ENCODE results near the gene GOLGA6L26.
"Not testable (repeated sequence)": the region's sequence is repeated elsewhere in the genome, so short reads cannot be mapped to it uniquely, and the experiment has no call there.

Gene GOLGA6L26, protein sequence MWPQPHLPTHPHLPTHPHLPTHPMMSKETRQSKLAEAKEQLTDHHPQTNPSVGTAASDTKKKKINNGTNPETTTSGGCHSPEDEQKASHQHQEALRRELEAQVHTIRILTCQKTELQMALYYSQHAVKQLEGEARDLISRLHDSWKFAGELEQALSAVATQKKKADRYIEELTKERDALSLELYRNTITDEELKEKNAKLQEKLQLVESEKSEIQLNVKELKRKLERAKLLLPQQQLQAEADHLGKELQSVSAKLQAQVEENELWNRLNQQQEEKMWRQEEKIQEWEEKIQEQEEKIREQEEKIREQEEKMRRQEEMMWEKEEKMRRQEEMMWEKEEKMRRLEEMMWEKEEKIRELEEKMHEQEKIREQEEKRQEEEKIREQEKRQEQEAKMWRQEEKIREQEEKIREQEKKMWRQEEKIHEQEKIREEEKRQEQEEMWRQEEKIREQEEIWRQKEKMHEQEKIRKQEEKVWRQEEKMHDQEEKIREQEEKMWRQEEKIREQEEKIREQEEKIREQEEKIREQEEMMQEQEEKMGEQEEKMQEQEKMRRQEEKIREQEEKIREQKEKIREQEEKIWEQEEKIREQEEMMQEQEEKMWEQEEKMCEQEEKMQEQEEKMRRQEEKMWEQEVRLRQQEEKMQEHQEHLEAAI

DNA sequence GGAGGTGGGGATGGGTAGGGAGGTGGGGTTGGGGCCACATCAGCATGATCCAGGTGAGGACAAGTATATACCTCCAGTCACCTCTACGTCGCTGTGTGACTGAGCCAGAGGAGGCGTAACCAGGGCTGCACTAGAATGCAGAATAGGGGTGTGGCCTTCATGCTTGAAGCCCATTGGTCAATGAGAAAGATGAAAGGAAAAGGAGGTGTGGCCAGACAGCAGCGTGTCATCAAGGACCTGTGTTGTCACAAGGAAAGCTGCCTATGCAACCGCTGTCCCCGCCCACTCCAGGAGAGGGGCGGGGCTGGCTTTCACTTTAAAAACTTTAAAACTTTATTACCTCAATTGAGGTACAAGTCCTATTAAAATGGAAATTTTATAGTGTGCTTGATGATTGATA is at the start of gene GOLGA6L26:
Gene GOLGA6L26, minus strand, starts transcription at position 101 of the 400 bp plus-strand sequence. Its CDS starts 61 bp downstream, at position 40.
- in situ Hi-C loops (cut with MboI; ENCODE audit: low sequenced_read_pairs): not testable (repeated sequence)

DNA sequence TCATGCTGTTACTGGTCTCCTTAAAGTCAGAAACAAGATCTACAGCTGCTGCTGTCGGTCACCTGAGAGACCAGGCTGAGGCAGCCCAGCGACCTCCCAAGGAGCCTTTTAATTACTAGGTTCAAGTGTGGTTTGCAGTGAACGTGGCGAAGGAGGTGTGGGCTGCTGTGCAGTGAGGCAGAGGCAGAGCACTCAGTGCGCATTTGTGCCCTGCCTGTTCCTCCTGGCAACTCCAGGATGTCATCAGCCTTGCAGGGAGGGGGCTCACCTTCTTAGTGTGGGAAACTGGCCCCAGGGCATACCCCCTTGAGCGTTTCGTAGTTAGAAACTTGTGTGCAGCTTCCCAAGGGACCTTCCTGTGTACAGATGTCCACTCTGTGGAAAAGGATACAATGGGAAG is 47.2 kb upstream of the GOLGA6L26 start:
- in situ Hi-C loops (cut with MboI; ENCODE audit: low sequenced_read_pairs): not testable (repeated sequence)

DNA sequence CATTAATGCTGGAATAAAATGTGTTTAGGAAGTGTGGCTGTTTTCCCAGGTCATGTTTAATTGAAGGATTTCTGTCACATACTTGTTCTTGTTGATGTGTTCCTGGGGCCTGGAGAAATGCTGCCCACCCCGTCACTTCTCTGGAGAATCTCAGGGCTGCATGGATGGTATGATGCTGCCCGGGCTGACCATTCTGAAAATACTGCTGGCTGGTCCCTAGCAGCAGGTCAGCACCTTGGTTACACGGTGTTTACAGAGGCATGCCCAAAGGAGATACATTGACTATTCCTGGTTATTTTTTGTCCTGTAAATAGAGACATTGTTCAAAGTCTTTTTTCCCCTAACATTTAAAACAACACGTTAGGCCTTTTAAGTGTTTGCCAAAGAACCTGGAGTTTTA is 46.7 kb upstream of the GOLGA6L26 start:
- in situ Hi-C loops (cut with MboI; ENCODE audit: low sequenced_read_pairs): not testable (repeated sequence)

DNA sequence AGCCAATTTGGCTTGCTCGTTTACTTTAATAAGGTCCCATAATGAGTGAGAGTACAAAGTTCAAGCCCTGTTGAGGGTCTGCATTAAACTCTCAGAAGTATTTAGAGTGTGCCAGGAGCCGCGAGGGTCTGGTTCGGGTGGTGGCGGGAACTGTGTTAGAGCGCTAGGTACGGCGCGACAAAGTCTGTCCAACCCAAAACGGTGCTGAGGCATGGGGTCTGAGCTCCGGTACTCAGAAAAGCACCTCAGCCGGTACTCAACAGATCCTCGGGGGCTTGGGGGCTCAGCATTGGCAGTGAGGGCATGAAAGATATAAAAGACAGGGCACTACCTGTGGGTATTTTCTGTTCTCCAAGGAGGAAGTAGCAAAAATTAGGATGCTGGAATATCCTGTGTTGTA is 45.0 kb upstream of the GOLGA6L26 start:
- in situ Hi-C loops (cut with MboI; ENCODE audit: low sequenced_read_pairs): not testable (repeated sequence)

DNA sequence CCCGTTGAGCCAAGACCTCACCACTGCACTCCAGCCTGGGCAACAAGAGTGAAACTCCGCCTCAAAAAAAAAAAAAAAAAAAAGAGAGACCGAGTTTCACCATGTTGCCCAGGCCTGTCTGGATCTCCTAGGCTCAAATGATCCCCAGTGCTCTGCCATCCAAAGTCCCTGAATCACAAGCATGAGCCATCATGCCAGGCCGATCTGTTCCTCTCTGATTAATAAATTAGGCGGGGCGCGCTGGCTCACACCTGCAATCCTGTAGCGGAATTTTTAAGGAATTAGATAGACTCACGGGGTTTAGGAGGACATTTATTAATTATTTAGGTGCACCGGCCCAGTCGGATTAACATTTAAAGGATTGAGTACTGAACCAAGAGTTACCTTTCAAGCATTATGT is 40.2 kb upstream of the GOLGA6L26 start:
- in situ Hi-C loops (cut with MboI; ENCODE audit: low sequenced_read_pairs): not testable (repeated sequence)

DNA sequence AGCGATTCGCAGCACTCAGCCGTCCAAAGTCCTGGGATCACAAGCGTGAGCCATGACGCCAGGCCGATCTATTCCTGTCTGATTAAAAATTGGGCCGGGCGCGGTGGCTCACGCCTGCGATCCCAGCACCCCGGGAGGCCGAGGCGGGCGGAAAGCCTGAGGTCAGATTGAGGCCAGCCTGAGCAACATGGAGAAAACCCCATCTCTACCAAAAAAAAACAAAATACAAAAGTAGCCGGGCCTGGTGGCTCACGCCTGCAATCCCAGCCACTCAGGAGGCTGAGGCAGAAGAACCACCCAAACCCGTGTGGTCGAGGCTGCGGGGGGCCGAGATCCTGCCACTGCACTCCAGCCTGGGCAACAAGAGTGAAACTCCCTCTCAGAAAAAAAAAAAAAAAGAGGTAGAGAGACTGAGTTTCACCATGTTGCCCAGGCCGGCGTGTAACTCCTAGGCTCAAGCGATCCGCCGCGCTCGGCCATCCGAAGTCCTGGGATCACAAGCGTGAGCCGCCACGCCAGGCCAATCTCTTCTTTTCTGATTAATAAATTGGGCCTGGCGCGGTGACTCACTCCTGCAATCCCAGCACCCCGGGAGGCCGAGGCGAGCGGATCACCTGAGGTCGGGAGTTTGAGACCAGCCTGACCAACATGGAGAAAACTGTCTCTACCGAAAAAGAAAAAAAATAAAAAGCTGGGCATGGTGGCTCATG is 39.0 kb upstream of the GOLGA6L26 start:
- in situ Hi-C loops (cut with MboI; ENCODE audit: low sequenced_read_pairs): not testable (repeated sequence)

DNA sequence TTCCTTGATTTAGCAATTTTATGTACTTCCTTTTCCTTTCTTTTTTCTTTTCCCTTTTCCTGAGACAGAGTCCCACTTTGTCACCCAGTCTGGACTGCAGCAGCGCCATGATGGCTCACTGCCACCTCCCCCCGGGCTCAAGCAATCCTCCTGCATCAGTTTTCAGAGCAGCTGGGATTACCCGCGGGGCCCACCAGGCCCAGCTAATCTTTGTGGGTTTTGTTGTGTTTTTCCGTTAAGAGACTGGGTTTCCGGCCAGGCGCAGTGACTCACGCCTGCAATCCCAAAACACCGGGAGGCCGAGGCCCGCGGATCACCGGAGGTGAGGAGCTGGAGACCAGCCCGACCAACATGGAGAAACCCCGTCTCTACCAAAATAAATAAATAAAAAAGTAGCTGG is 38.3 kb upstream of the GOLGA6L26 start:
- in situ Hi-C loops (cut with MboI; ENCODE audit: low sequenced_read_pairs): no loop called here

DNA sequence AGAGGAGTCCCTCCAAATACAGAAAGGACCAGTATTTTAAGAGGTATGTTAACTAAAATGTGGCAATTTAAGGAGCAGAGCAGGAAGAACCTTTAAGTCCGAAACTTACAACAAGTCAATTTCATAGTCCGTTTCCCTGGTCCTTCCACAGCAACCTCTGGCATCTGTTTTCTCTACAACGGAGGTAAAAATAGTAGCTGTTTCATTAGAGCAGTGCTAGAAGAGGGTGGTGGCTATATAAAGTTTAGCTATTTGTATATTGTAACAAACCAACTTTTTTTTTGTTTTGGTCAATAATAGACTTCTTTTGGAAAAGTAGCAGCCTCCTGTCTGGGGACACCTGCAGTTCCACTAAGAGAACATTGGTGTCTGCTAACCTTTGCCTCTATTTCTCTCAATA is 37.9 kb upstream of the GOLGA6L26 start:
- in situ Hi-C loops (cut with MboI; ENCODE audit: low sequenced_read_pairs): not testable (repeated sequence)

DNA sequence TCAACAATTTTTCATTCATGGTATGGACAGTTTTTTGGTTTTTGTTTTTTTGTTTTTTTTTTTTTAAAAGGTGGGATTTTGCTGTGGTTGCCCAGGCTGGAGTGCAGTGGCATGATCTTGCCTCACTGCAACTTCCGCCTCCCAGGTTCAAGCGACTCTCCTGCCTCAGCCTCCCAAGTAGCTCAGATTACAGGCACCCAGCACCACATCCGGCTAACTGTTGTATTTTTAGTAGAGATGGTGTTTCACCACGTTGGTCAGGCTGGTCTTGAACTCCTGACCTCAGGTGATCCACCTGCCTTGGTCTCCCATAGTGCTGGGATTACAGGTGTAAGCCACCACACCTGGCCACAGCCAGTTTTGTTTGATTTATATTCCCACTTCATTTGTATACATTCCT is 37.1 kb upstream of the GOLGA6L26 start:
- in situ Hi-C loops (cut with MboI; ENCODE audit: low sequenced_read_pairs): not testable (repeated sequence)

DNA sequence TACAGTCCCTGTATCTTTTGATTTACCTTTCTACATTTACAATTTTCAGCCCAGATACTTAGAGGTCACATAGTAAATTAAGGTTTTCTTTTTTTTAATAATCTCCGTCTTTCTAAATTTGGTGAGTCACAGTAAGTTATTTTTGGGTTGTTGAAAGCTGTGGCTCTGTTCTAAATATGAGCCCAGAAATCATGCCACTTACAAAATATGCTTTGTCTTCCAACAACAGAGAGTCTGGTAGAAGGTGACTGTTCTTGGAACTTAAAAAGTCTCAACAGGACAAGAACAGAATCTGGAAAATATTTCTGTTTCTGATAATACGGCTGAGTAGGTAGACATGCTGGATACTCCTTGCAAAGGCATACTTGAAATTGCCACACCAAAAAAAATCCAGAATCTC is 36.6 kb upstream of the GOLGA6L26 start:
- in situ Hi-C loops (cut with MboI; ENCODE audit: low sequenced_read_pairs): no loop called here

DNA sequence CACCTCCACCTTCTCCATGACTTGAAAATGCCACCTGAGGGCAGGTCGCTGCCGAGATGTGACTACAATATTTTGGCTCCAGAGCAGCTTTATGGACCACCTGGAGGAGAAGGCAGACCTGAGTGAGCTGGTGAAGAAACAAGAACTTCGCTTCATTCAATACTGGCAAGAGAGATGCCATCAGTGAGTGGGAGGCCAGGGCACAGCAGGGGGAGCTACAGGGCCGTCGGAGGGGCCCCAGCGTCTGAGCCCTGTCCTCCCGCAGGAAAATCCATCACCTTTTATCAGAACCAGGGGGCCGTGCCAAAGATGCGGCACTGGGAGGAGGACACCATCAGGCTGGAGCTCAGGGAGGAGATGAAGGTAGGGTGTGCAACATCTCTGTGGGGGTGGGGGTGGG is 30.3 kb upstream of the GOLGA6L26 start:
- in situ Hi-C loops (cut with MboI; ENCODE audit: low sequenced_read_pairs): not testable (repeated sequence)

DNA sequence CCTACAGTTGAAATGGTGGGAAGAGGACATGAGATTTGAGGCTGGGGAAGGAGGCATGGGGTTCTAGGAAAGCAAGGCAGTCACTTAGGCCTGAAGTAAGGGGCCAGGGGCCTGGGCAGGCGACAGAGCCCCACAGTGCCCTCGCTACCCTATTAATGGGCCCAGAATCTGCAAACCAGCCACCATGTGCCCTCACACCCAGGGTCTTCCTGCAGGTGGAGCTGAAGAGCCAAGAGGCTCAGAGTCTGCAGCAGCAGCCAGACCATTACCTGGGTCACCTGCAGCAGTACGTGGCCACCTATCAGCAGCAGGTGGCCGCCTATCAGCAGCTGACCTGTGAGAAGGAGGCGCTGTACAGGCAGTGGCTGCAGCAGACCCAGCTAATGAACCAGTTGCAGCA is 28.6 kb upstream of the GOLGA6L26 start:
- in situ Hi-C loops (cut with MboI; ENCODE audit: low sequenced_read_pairs): not testable (repeated sequence)

DNA sequence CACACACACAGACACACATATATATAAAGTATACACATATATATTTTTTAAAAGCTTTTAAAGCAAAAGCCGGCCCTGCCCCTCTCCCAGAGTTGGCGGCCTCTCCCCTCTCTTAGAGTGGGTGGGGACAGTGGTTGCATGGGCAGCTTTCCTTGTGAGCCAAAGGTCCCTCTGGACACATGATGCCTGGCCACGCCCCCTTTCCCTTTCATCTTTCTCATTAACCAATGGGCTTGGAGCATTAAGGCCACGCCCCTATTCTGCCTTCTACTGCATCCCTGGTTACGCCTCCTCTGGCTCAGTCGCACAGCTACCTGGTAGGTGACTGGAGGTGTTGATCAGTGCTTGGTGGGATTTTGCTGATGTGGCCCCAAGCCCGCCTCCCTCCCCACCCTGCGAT is 20.5 kb upstream of the GOLGA6L26 start, which contains the start of gene GOLGA8S:
Gene GOLGA8S, plus strand, starts transcription at position 301 of the 400 bp plus-strand sequence. Its CDS starts 62 bp downstream, at position 363.
- in situ Hi-C loops (cut with MboI; ENCODE audit: low sequenced_read_pairs): not testable (repeated sequence)

DNA sequence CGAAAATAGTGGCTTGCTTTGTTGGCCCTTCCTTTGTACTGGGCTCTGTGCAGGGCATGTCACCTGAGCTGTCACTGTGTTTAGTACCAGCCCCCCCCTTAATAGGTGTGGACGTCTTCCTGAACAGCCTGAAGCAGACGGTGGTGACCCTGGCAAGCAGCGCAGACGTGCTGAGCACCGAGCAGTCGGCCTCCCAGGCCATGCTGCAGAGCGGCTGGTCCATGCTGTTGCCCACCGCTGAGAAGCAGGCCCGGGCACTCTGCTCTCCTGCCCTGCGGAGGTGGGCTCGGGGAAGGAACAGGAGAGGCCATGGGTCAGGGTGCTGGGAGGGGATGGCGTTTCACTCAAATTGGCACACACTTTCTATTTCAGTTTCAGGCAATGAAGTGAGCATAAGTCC is 22.8 kb downstream of the GOLGA6L26 start:
- in situ Hi-C loops (cut with MboI; ENCODE audit: low sequenced_read_pairs): not testable (repeated sequence)

DNA sequence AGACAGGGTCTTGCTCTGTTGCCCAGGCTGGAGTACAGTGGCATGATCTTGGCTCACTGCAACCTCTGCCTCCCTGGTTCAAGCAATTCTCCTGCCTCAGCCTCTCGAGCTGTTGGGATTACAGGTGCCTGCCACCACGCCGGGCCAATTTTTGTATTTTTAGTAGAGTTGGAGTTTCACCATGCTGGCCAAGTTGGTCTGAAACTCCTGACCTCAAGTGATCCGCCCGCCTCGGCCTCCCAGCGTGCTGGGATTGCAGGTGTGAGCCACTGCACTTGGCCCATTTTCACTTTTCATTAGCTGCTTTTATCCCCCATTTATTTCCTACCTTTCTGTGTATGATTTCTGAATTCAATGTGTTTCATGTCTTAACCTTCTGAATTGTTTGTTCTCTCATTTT is 28.1 kb downstream of the GOLGA6L26 start:
- in situ Hi-C loops (cut with MboI; ENCODE audit: low sequenced_read_pairs): not testable (repeated sequence)

DNA sequence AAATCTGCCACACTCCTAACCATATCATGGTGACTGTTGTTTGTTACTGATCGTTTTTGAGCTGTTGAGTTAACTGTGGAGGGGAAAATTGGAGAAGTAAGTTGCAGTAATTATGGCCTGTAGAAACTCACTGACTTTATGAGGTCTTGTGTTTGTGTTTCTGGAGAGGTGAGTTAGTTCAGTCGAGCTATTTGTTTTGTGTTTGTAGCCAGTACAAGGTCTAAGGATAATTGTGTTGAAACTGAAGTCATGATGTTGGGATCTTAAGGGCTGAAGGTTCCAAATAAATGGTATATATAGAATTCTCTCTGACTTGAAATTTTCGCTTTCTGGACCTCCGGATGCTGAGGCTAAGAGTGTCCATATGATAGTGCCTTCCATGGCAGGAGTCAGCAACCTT is 29.2 kb downstream of the GOLGA6L26 start:
- in situ Hi-C loops (cut with MboI; ENCODE audit: low sequenced_read_pairs): not testable (repeated sequence)

DNA sequence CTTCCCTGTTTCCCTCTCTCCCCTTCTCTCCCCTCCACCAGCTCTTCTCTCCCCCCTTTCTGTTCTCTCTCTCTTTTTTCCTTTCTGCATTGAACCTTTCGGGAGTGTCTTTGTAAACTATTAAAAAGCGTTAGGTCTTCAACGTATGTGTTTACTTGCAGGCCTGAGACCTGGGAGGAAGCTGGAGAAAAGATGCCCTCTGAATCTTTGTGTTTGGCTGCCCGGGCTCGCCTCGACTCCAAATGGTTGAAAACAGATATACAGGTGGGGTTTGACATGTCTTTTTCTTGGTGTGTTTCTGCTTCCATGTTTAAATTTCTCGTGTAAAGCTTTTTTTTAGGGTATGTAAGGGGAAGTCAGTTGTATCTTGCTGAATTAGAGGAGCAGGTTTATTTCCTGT is 29.7 kb downstream of the GOLGA6L26 start:
- in situ Hi-C loops (cut with MboI; ENCODE audit: low sequenced_read_pairs): not testable (repeated sequence)

DNA sequence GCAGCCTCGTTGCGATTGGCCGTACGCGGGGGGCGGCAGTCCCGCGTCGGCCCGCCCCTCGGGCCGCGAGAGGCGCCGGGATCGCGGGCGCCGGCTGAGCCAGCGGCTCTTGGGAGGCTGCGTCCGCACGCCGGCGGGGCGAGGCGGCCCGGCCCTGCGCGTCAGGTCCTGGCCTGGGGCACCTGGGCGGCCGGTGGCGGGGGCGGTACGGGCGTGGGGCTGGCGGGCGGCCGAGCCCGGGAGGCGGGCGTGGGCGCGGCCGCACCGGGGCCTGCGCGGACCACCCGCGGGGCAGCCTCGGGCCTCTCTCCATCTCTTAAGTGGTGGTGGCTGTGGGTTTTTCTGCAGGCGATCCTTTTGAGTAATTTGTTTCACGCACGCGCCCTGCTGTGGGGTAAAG is 30.3 kb downstream of the GOLGA6L26 start:
- in situ Hi-C loops (cut with MboI; ENCODE audit: low sequenced_read_pairs): not testable (repeated sequence)

DNA sequence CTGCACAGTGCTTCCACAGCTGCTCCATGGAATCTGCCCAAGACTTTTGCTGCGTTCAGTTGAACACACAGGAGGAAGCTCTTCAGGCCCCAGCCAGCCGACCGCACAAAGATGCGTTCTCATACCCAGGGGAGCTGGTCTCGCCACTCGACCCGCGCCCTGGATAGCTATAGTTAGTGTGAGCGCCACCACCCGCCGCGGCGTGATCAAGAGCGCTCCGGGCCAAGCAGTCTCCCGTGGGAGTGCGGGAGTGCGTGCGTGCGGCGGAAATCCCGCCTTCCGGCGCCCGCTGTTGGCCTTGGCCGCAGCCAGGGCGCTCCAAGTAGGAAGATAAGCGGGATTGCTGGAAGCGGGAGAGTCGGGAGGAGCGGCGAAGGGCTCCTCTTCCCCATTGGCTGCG is 30.8 kb downstream of the GOLGA6L26 start:
- in situ Hi-C loops (cut with MboI; ENCODE audit: low sequenced_read_pairs): not testable (repeated sequence)
